Neuronal stem cell (in vitro differentiated cells): ENCODE measurements around the gene C1orf56.

Experiments
- DNase-seq: peaks from one replicate; pipeline ENCODE4 v3.0.0-alpha.2; 2013; ENCODE audit warnings: low spot score
- H2AFZ ChIP-seq: one replicate; pipeline ENCODE4 v1.6.1; 2013; ENCODE audit warnings: mild to moderate bottlenecking, low read length, inconsistent platforms
- H2AK5ac ChIP-seq: 2 replicates; pipeline ENCODE4 v1.6.1; 2013; ENCODE audit warnings: low read depth, mild to moderate bottlenecking, inconsistent platforms, low read length, moderate library complexity, mixed read lengths
- H2BK120ac ChIP-seq: 2 replicates; pipeline ENCODE4 v1.6.1; 2013; ENCODE audit warnings: low read depth, mild to moderate bottlenecking, inconsistent platforms, low read length, moderate library complexity, mixed read lengths
- H2BK12ac ChIP-seq: one replicate; pipeline ENCODE4 v1.6.1; 2013; ENCODE audit warnings: low read length, inconsistent platforms
- H2BK15ac ChIP-seq: 2 replicates; pipeline ENCODE4 v1.6.1; 2013; ENCODE audit warnings: mild to moderate bottlenecking, low read length, inconsistent platforms, mixed read lengths
- H2BK5ac ChIP-seq: one replicate; pipeline ENCODE4 v1.6.1; 2013; ENCODE audit warnings: inconsistent platforms, mild to moderate bottlenecking, low read length, moderate library complexity
- H3K14ac ChIP-seq: one replicate; pipeline ENCODE4 v1.6.1; 2013; ENCODE audit warnings: low read length, inconsistent platforms
- H3K18ac ChIP-seq: 2 replicates; pipeline ENCODE4 v1.6.1; 2013; ENCODE audit warnings: low read length, inconsistent platforms
- H3K23ac ChIP-seq: 2 replicates; pipeline ENCODE4 v1.6.1; 2013; ENCODE audit warnings: low read depth, mild to moderate bottlenecking, mixed read lengths, low read length, inconsistent platforms; ENCODE audit not compliant: poor library complexity
- H3K27ac ChIP-seq: replicated peaks from 3 replicates; pipeline ENCODE4 v1.5.1; 2013; ENCODE audit warnings: low read length, inconsistent platforms
- H3K27me3 ChIP-seq, 3 experiments: 2 replicates each; pipeline ENCODE4 v1.6.1; 2013; ENCODE audit warnings: low read length in 3 of 3, mild to moderate bottlenecking in 2 of 3, inconsistent platforms in 1 of 3, low read depth in 1 of 3, mixed read lengths in 1 of 3, moderate library complexity in 1 of 3; ENCODE audit not compliant: control insufficient read depth in 3 of 3, insufficient read depth in 3 of 3
- H3K36me3 ChIP-seq, 2 donors: replicated peaks in 1 of 2; 2 replicates each; pipeline ENCODE4 v1.6.1; 2013; ENCODE audit warnings: low read length in 2 of 2; ENCODE audit not compliant: control insufficient read depth in 2 of 2, insufficient read depth in 2 of 2
- H3K4ac ChIP-seq: 2 replicates; pipeline ENCODE4 v1.6.1; 2013; ENCODE audit warnings: inconsistent platforms, mild to moderate bottlenecking, low read length, moderate library complexity
- H3K4me1 ChIP-seq, 2 donors: 1 replicate in 1 of 2; 2 replicates in 1 of 2; pipeline ENCODE4 v1.6.1; 2013; ENCODE audit warnings: low read length in 2 of 2, low read depth in 1 of 2; ENCODE audit not compliant: control insufficient read depth in 2 of 2, insufficient read depth in 1 of 2
- H3K4me2 ChIP-seq: one replicate; pipeline ENCODE4 v1.6.1; 2013; ENCODE audit warnings: mild to moderate bottlenecking, low read length, inconsistent platforms; ENCODE audit not compliant: insufficient read depth, poor library complexity, severe bottlenecking
- H3K4me3 ChIP-seq, 2 donors: 2 replicates each; pipeline ENCODE4 v1.5.1; 2013; ENCODE audit warnings: low read length in 2 of 2, mild to moderate bottlenecking in 2 of 2, inconsistent platforms in 1 of 2, moderate library complexity in 1 of 2
- H3K79me1 ChIP-seq: one replicate; pipeline ENCODE4 v1.6.1; 2013; ENCODE audit warnings: low read depth, mild to moderate bottlenecking, inconsistent platforms, low read length, moderate library complexity
- H3K9ac ChIP-seq: one replicate; pipeline ENCODE4 v1.6.1; 2013; ENCODE audit warnings: mild to moderate bottlenecking, low read depth, low read length, inconsistent platforms; ENCODE audit not compliant: poor library complexity
- H3K9me3 ChIP-seq, 2 donors: replicated peaks in 1 of 2; 2 replicates each; pipeline versions ENCODE3 to v1.6.1; 2013; ENCODE audit warnings: low read length in 2 of 2, mild to moderate bottlenecking in 2 of 2, inconsistent platforms in 1 of 2, low read depth in 1 of 2, mixed read lengths in 1 of 2, moderate library complexity in 1 of 2; ENCODE audit not compliant: control insufficient read depth in 2 of 2, insufficient read depth in 1 of 2
- H4K8ac ChIP-seq: one replicate; pipeline ENCODE4 v1.6.1; 2013; ENCODE audit warnings: low read depth, mild to moderate bottlenecking, inconsistent platforms, low read length, moderate library complexity
- H4K91ac ChIP-seq: one replicate; pipeline ENCODE4 v1.6.1; 2013; ENCODE audit warnings: low read length, low read depth, mild to moderate bottlenecking, inconsistent platforms; ENCODE audit not compliant: poor library complexity
- WGBS, 2 donors: extraction: QIAGEN DNeasy Blood & Tissue Kit; methylation state at CpG; one replicate each; pipeline ENCODE4 v1.1.7; 2013; ENCODE audit warnings: missing lambda C conversion rate in 2 of 2, mixed read lengths in 1 of 2; ENCODE audit not compliant: insufficient read length in 2 of 2, insufficient replicate concordance in 1 of 2; ENCODE audit errors: extremely low coverage in 2 of 2; 5-methylcytosine and 5-hydroxymethylcytosine counted together

C1orf56 gene

DNA sequence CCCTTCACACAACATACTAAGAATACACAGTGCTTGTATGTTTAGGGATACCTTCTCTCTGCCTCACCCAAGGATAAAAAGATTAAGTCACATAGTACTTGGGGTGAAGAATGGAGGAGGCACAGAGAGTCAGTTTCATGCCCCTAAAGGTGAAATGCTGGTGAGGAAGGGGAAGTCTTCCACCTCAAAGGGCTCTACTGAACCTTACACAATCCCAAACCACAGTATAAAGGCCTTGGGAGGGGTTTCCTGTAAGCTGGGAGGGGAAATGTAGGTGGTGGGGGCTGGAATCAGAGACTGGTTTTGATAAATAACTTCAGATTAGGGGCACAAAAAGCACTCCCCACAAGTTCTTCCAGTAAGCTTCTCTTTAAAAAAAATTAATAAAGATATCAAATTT, 44.4 kb upstream of the C1orf56 start:
- Histone ChIP-seq H3K23ac (no peak overlapping the region), H3K4me1 (peaks cover 9 to 10% of the 10 kb centered on the region in 2 donors), H3K4ac (no peak overlapping the region), H3K27me3 (no peaks in the 10 kb centered on the region), H2AK5ac (no peak overlapping the region), H4K91ac (no peak overlapping the region), H3K4me2 (no peak overlapping the region), H3K9me3 (no peaks in the 10 kb centered on the region), H3K36me3 (peaks cover 4 to 18% of the 10 kb centered on the region in 2 donors), H2BK15ac (no peak overlapping the region), H3K4me3 (no peak overlapping the region), H2BK120ac (no peak overlapping the region), H2BK12ac (no peak overlapping the region), H2AFZ (no peak overlapping the region), H3K9ac (no peak overlapping the region), H3K14ac (no peak overlapping the region), H3K79me1 (no peaks in the 10 kb centered on the region), H2BK5ac (no peak overlapping the region), H4K8ac (no peak overlapping the region), H3K18ac (no peak overlapping the region), H3K27ac (no peak overlapping the region)
- no peak for DNase-seq

DNA sequence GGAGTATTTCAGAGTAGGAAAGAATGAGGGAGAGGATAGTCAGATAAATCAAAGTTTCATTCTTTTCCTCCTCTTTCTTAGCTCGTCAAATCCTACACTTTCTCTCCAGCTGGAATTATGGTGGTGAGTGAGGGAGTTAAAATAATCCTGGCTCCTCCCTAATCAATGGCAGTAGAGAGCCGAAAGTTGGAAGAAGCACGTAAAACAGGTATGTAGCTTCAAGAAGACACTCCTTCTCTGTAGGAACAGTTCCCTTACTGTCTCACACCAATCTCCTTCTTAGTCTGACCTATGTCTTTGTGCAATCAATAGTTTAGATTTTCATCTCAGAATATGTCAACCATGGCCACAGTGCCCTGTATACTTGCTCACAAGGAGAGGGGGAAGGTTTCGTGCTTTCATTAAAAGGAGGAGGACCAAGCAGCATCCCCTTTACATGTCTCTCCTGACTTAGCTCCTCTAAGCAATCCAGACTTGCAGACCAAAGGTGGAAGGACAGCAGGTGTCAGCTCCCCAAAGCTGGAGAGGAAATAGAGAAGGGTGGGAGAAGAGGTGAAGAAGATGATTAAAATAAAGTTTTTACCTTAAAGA, 41.7 kb upstream of the C1orf56 start:
- Histone ChIP-seq H3K9me3 (no peaks in the 10 kb centered on the region), H3K27me3 (no peaks in the 10 kb centered on the region), H3K14ac (no peak overlapping the region), H3K79me1 (no peaks in the 10 kb centered on the region), H2BK5ac (no peak overlapping the region), H3K18ac (no peak overlapping the region), H2BK12ac (no peak overlapping the region), H3K36me3 (peaks cover 0 to 6% of the 10 kb centered on the region in 2 donors), H3K4ac (no peak overlapping the region), H3K27ac (no peak overlapping the region), H3K4me2 (peak overlapping the region; percentile 81), H2AFZ (peak overlapping the region; percentile 89), H3K9ac (peak overlapping the region; percentile 26), H4K91ac (no peak overlapping the region), H2AK5ac (no peak overlapping the region), H2BK15ac (no peak overlapping the region), H3K4me3 (peak overlapping the region in 1 of 2 donors; percentile 61), H3K23ac (no peak overlapping the region), H2BK120ac (no peak overlapping the region), H3K4me1 (peaks cover 12 to 16% of the 10 kb centered on the region in 2 donors), H4K8ac (no peak overlapping the region)
- WGBS, 2 donors, result no CpG with 5 or more reads among the region's 4 CpGs
- no peak for DNase-seq

DNA sequence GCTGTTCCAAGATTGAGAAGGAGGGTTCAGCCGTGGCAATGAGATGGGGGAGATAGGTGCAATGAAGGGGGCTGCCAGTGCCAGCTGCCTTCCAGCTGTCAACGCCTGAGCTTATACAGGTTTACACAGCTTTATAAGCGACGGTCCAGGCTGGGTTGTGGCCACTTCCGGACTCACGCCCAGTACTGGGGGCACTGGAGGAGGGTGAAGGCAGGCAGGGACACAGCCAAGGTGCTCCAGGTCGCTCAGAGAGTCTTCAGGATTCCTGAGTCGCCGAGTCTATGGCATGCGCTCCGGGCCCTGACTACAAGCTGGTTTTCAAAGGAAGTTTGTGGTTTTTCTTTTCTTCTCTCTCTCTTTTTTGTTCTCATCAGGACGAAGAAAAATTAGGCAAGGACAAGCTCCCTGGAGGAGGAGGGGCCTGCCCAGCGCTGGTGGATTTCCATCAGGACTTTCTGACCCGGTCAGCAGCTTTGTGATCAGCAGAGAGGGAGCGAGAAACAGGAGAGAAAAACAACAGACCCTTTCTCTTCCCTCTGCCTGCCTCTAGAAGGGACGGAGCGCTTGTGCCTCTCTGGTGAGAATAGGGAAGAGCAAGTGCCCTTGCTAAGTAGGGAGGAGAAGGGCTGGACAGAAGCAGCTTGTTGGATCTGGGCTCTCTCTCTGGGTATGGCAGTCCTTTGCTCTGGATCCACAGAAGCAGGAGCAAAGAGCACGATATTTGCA, 41.1 kb upstream of the C1orf56 start, which contains the start of gene MINDY1:
TSS of gene MINDY1 (minus strand) at position 576 of the 726 bp plus-strand sequence. CDS start 4,285 bp downstream, outside the sequence.
- DNase-seq, result peak; percentile 75
- no peak within 1 kb of the TSS for H3K4ac ChIP-seq
- no peak within 1 kb of the TSS for H3K14ac ChIP-seq
- no peaks in the 10 kb centered on the region for H3K79me1 ChIP-seq
- H2BK12ac ChIP-seq, result no peak within 1 kb of the TSS
- H2BK5ac ChIP-seq, result no peak within 1 kb of the TSS
- no peaks in the 10 kb centered on the region for H3K27me3 ChIP-seq
- WGBS, 2 donors, result no CpG with 5 or more reads among the region's 18 CpGs
- peaks cover 12 to 16% of the 10 kb centered on the region in 2 donors for H3K4me1 ChIP-seq
- no peak within 1 kb of the TSS for H2AK5ac ChIP-seq
- no peak within 1 kb of the TSS for H3K23ac ChIP-seq
- H2AFZ ChIP-seq, result peak within 1 kb of the TSS; percentile 92
- H2BK120ac ChIP-seq, result no peak within 1 kb of the TSS
- peak within 1 kb of the TSS; percentile 63 to 90 for H3K4me3 ChIP-seq
- no peak within 1 kb of the TSS for H4K91ac ChIP-seq
- H3K4me2 ChIP-seq, result peak within 1 kb of the TSS; percentile 81
- no peak within 1 kb of the TSS for H2BK15ac ChIP-seq
- H3K36me3 ChIP-seq, result peaks cover 0 to 6% of the 10 kb centered on the region in 2 donors
- peak within 1 kb of the TSS; percentile 86 for H3K18ac ChIP-seq
- peak within 1 kb of the TSS; percentile 53 for H3K27ac ChIP-seq
- H4K8ac ChIP-seq, result no peak within 1 kb of the TSS
- H3K9me3 ChIP-seq, result no peaks in the 10 kb centered on the region
- peak within 1 kb of the TSS; percentile 85 for H3K9ac ChIP-seq

DNA sequence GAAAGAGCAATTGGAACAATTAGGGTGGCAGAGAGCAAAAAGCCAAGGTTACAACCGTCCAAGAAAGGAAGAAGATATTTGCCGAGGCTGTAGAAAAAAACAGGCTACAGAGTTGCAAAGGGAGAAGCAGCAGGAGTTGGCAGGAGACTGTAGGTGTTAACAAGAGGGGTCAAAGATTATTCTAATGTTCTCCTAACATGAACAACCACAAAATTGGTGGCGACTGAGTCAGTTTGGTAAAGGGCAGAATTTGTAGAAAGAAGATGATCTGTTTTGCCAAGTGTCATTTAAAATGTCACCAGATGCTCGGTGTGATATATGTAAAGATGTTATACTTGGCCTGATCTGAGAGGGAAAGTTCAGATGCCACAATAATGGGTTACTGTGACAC, 39.7 kb upstream of the C1orf56 start:
- Histone ChIP-seq H2BK15ac (no peak overlapping the region), H3K27ac (no peak overlapping the region), H3K4me1 (peaks cover 12 to 16% of the 10 kb centered on the region in 2 donors), H2BK12ac (no peak overlapping the region), H3K36me3 (no peaks in the 10 kb centered on the region), H3K9ac (no peak overlapping the region), H3K4ac (no peak overlapping the region), H2AFZ (peak overlapping the region; percentile 92), H2AK5ac (no peak overlapping the region), H3K23ac (no peak overlapping the region), H2BK5ac (no peak overlapping the region), H3K9me3 (no peaks in the 10 kb centered on the region), H3K18ac (no peak overlapping the region), H3K27me3 (no peaks in the 10 kb centered on the region), H3K79me1 (no peaks in the 10 kb centered on the region), H4K91ac (no peak overlapping the region), H3K4me3 (peak overlapping the region in 1 of 2 donors; percentile 90), H3K4me2 (no peak overlapping the region), H2BK120ac (no peak overlapping the region), H3K14ac (no peak overlapping the region), H4K8ac (no peak overlapping the region)
- DNase-seq, result peak; percentile 31
- no CpG with 5 or more reads among the region's 4 CpGs for WGBS, 2 donors
